Measurements from ENCODE around the gene PARVG.
"Not testable (repeated sequence)": the region's sequence is repeated elsewhere in the genome, so short reads cannot be mapped to it uniquely, and the experiment has no call there.

Gene PARVG

DNA sequence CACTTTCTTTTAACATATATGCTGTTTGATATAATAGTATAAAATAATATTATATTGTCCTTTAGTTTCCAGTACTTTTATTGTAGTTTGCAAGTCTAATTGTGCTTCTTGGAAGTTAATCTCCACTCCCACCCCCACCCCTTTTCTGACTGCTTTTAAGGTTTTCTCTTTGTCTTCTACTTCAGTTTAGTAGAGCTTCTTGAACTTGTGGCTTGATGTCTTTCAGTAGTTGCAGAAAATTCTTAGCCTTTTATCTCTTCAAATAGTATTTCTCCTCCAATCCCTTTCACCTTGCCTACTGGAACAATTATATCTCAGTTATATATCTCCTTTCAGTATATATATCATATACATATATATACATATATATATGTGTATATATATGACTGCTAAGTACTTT is 56.6 kb downstream of the PARVG start:
- POLR2A ChIA-PET = no interaction called here
- DNase-seq (ENCODE audit: extremely low spot score) = no peak
- TF ChIP-seq TARDBP (IDR thresholded peaks at IDR 0.05) (no peak), SUZ12 (IDR thresholded peaks at IDR 0.05) (no peak), CTBP1 (IDR thresholded peaks at IDR 0.05; ENCODE audit: borderline replicate concordance) (no peak), SP1 (IDR thresholded peaks at IDR 0.05) (no peak), ARNT (IDR thresholded peaks at IDR 0.05) (no peak), NFRKB (IDR thresholded peaks at IDR 0.05) (no peak), FOXK2 (IDR thresholded peaks at IDR 0.05) (no peak), HDGF (IDR thresholded peaks at IDR 0.05; ENCODE audit: borderline replicate concordance) (no peak), ZNF384 (IDR thresholded peaks at IDR 0.05) (no peak), LEF1 (IDR thresholded peaks at IDR 0.05; ENCODE audit: borderline replicate concordance) (no peak), FOXM1 (IDR thresholded peaks at IDR 0.05; ENCODE audit: borderline replicate concordance) (no peak), ELF4 (IDR thresholded peaks at IDR 0.05) (no peak), FOXA1 (IDR thresholded peaks at IDR 0.05) (no peak), BHLHE40 (IDR thresholded peaks at IDR 0.05; ENCODE audit: borderline replicate concordance) (no peak), L3MBTL2 (conservative IDR thresholded peaks at IDR 0.05) (no peak)
- CTCF ChIA-PET = no interaction called here

DNA sequence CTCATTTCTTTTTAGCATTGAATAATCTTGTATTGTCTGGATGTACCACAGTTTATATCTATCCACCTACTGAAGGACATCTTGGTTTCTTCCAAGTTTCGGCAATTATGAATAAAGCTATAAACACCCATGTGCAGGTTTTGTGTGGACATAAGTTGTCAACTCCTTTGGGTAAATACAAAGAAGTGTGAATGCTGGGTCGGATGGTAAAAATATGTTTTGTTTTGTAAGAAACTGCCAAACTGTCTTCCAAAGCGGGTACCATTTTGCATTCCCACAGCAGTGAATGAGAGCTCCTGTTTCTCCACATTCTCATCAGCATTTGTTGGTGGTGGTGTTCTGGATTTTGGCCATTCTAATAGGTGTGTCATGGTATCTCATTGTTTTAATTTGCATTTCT is 60.4 kb downstream of the PARVG start:
- POLR2A ChIA-PET; DNase-seq (ENCODE audit: extremely low spot score): not testable (repeated sequence)
- CTCF ChIA-PET = interaction anchor here (0.6 kb wide), 1 partner anchor 362 kb away, joined by 3 read pairs; no protein-coding TSS in a partner anchor

DNA sequence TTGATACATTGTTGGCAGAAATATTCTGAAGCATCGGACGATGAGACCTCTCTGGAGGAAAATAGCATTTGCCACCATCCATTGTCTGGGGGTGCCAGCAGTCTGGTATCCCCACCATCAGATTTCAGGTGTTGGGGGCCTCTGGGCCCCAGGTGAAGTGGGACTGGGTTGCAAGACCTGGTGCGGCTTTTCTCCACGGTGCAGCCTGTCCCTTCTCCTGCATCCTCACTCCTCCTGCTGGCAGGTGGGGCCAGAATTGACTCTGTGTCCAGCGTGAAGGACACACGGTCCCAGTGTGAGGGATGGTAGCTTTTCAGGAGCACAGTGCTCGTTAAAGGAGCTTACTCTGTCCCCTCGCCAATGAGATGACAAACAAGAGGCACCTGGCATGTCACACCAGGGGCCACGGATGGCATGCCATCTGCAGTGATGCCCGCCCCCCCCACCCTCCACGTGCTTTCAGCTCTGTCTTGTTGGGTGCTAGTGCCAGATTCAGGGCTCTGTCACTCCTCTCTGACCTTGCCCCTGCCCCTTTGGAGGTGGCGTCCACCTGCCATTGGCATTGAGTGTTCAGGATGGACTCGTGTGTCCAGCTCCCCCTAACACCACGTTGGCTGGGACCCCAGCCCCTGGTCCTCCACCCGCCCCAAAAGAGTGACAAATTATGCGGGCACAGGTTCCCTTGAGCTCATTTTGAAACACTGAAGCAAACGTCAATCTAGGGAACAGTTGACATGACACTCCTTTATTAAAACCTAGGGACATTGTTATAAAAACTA is 62.4 kb downstream of the PARVG start:
- CTCF ChIA-PET = interaction anchor here (1.2 kb wide), 1 partner anchor 387 kb away, joined by 4 read pairs; no protein-coding TSS in a partner anchor
- DNase-seq (ENCODE audit: extremely low spot score) = no peak
- TF ChIP-seq ELF4 (IDR thresholded peaks at IDR 0.05) = no peak
- no peak for TF ChIP-seq FOXM1 (IDR thresholded peaks at IDR 0.05; ENCODE audit: borderline replicate concordance)
- no peak for TF ChIP-seq LEF1 (IDR thresholded peaks at IDR 0.05; ENCODE audit: borderline replicate concordance)
- TF ChIP-seq CTBP1 (IDR thresholded peaks at IDR 0.05; ENCODE audit: borderline replicate concordance) = no peak
- TF ChIP-seq SP1 (IDR thresholded peaks at IDR 0.05) = no peak
- no peak for TF ChIP-seq FOXK2 (IDR thresholded peaks at IDR 0.05)
- no peak for TF ChIP-seq ARNT (IDR thresholded peaks at IDR 0.05)
- TF ChIP-seq TARDBP (IDR thresholded peaks at IDR 0.05) = no peak
- TF ChIP-seq HDGF (IDR thresholded peaks at IDR 0.05; ENCODE audit: borderline replicate concordance) = no peak
- no peak for TF ChIP-seq FOXA1 (IDR thresholded peaks at IDR 0.05)
- no peak for TF ChIP-seq BHLHE40 (IDR thresholded peaks at IDR 0.05; ENCODE audit: borderline replicate concordance)
- TF ChIP-seq SUZ12 (IDR thresholded peaks at IDR 0.05) = no peak
- TF ChIP-seq, protein P1, sequence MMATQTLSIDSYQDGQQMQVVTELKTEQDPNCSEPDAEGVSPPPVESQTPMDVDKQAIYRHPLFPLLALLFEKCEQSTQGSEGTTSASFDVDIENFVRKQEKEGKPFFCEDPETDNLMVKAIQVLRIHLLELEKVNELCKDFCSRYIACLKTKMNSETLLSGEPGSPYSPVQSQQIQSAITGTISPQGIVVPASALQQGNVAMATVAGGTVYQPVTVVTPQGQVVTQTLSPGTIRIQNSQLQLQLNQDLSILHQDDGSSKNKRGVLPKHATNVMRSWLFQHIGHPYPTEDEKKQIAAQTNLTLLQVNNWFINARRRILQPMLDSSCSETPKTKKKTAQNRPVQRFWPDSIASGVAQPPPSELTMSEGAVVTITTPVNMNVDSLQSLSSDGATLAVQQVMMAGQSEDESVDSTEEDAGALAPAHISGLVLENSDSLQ (IDR thresholded peaks at IDR 0.05) = no peak
- no peak for TF ChIP-seq ZNF384 (IDR thresholded peaks at IDR 0.05)
- no peak for TF ChIP-seq L3MBTL2 (conservative IDR thresholded peaks at IDR 0.05)
- no peak for TF ChIP-seq NFRKB (IDR thresholded peaks at IDR 0.05)
- POLR2A ChIA-PET = no interaction called here

DNA sequence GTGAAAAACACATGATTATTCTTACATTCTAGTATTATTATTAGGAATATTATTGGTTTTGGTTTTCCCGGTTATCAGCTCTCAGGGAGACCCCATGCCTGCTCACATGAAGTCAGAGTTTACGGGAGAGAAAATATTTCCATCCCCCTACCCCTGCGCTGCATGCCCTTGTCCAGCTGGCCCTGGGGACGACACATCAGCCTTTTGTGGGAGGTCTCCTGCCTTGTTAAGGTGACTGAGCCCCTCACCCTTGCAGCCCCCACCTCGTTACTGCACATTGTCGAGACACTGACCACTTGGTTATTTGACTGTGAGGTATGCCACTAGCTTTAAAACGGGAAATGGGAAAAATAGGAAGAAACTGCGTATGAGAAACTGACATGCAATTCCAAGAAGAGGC is 63.0 kb downstream of the PARVG start:
- POLR2A ChIA-PET = no interaction called here
- no peak for DNase-seq (ENCODE audit: extremely low spot score)
- CTCF ChIA-PET = interaction anchor here (1.2 kb wide), 1 partner anchor 387 kb away, joined by 4 read pairs; no protein-coding TSS in a partner anchor
- TF ChIP-seq FOXA1 (IDR thresholded peaks at IDR 0.05) (no peak), L3MBTL2 (conservative IDR thresholded peaks at IDR 0.05) (no peak), ARNT (IDR thresholded peaks at IDR 0.05) (no peak), BHLHE40 (IDR thresholded peaks at IDR 0.05; ENCODE audit: borderline replicate concordance) (no peak), SP1 (IDR thresholded peaks at IDR 0.05) (no peak), NFRKB (IDR thresholded peaks at IDR 0.05) (no peak)

DNA sequence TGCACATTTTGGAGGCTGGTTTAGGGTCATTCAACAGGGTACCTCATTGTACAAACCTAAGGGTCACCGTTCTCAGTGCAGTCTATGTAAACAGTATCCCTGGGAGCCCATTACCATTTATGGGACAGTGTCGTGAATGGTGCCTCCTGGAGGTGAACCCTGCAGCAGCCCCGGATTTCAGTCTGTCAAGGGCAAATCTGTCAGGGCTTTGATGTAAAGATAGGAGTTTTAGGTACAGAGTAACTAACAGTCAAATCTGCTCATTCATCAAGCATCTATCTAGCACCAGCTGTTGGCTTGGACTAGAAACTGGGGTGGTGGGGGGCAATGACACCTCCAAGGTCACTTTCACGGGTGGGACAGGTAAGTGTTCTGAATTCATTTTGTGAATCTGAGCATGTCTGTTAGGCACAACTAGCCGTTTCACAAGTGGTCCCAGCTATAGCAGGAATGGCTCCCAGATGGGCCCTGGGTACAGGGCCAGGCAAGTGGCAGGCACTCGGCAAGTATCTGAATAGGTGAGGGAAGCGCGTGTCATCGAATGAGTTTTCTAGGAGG is 63.6 kb downstream of the PARVG start:
- ChIA-PET POLR2A (no interaction called here), CTCF (interaction anchor here (1.2 kb wide), 1 partner anchor 386 kb away, joined by 4 read pairs; no protein-coding TSS in a partner anchor)
- DNase-seq (ENCODE audit: extremely low spot score) = no peak
- TF ChIP-seq SP1 (IDR thresholded peaks at IDR 0.05) (no peak), HDGF (IDR thresholded peaks at IDR 0.05; ENCODE audit: borderline replicate concordance) (no peak), L3MBTL2 (conservative IDR thresholded peaks at IDR 0.05) (no peak), ELF4 (IDR thresholded peaks at IDR 0.05) (no peak), FOXK2 (IDR thresholded peaks at IDR 0.05) (no peak), LEF1 (IDR thresholded peaks at IDR 0.05; ENCODE audit: borderline replicate concordance) (no peak), SUZ12 (IDR thresholded peaks at IDR 0.05) (no peak), ZNF384 (IDR thresholded peaks at IDR 0.05) (no peak), BHLHE40 (IDR thresholded peaks at IDR 0.05; ENCODE audit: borderline replicate concordance) (no peak), FOXA1 (IDR thresholded peaks at IDR 0.05) (no peak), FOXM1 (IDR thresholded peaks at IDR 0.05; ENCODE audit: borderline replicate concordance) (no peak), ARNT (IDR thresholded peaks at IDR 0.05) (no peak), TARDBP (IDR thresholded peaks at IDR 0.05) (no peak), CTBP1 (IDR thresholded peaks at IDR 0.05; ENCODE audit: borderline replicate concordance) (no peak), NFRKB (IDR thresholded peaks at IDR 0.05) (no peak)
- TF ChIP-seq, protein P1 (IDR thresholded peaks at IDR 0.05) = no peak

DNA sequence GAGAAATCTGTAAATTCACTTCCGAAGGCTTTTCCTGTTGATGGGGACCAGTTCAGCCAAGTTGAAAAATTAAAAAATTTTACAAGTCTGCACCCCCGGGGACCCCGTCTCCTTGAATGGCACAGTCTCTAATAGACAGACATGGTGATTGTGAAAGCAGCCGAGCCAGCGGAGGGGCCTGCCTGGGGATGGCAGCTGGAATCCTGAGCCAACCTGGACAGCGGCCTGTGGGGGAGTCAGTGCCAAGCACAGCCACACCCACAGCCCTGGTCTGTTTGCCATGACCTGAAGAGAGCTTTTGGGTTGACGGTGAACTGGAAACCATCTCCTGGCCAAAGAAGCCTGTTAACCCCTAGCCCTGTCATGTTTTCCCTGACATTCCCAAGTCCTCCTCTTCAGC is 64.7 kb downstream of the PARVG start:
- ChIA-PET CTCF (no interaction called here), POLR2A (no interaction called here)
- no peak for DNase-seq (ENCODE audit: extremely low spot score)
- TF ChIP-seq LEF1 (IDR thresholded peaks at IDR 0.05; ENCODE audit: borderline replicate concordance) (no peak), CTBP1 (IDR thresholded peaks at IDR 0.05; ENCODE audit: borderline replicate concordance) (no peak)

Measured in HEK293T (cell line).